Fibroblast of villous mesenchyme (primary cell): ENCODE measurements around the gene RNF141. TPM values are rescaled to one million over a fixed set of nuclear protein-coding genes. Genes with fewer than 3 reads are reported as not detected.

Experiments
- DNase-seq: peaks from one replicate; pipeline ENCODE4 v3.0.0-alpha.2; 2010; ENCODE audit warnings: low read depth
- H3K4me3 ChIP-seq: 2 replicates; pipeline ENCODE4 v1.5.1; 2011; ENCODE audit warnings: low read depth, mild to moderate bottlenecking, low read length
- total RNA-seq: library from RNA; depleted of rRNA; stranded (reverse); fragments of >200 nt; gene quantifications from 2 replicates; pipeline ENCODE4 v1.2.3, GENCODE V29; 2012
- TF ChIP-seq, protein P1 (sequence below): IDR thresholded peaks from 2 replicates; pipeline ENCODE4 v1.5.1; 2012; ENCODE audit warnings: low read depth, mild to moderate bottlenecking, low read length; ENCODE audit not compliant: insufficient read depth

Gene RNF141
- total RNA-seq, 1 donor: 31.1 TPM

- TF ChIP-seq, protein P1, sequence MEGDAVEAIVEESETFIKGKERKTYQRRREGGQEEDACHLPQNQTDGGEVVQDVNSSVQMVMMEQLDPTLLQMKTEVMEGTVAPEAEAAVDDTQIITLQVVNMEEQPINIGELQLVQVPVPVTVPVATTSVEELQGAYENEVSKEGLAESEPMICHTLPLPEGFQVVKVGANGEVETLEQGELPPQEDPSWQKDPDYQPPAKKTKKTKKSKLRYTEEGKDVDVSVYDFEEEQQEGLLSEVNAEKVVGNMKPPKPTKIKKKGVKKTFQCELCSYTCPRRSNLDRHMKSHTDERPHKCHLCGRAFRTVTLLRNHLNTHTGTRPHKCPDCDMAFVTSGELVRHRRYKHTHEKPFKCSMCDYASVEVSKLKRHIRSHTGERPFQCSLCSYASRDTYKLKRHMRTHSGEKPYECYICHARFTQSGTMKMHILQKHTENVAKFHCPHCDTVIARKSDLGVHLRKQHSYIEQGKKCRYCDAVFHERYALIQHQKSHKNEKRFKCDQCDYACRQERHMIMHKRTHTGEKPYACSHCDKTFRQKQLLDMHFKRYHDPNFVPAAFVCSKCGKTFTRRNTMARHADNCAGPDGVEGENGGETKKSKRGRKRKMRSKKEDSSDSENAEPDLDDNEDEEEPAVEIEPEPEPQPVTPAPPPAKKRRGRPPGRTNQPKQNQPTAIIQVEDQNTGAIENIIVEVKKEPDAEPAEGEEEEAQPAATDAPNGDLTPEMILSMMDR: no peak
- no peak overlapping the region for H3K4me3 ChIP-seq
- no peak for DNase-seq
Measured at GRCh38 chr11:10572533-10572932, 31.5 kb upstream of the RNF141 start.

DNA sequence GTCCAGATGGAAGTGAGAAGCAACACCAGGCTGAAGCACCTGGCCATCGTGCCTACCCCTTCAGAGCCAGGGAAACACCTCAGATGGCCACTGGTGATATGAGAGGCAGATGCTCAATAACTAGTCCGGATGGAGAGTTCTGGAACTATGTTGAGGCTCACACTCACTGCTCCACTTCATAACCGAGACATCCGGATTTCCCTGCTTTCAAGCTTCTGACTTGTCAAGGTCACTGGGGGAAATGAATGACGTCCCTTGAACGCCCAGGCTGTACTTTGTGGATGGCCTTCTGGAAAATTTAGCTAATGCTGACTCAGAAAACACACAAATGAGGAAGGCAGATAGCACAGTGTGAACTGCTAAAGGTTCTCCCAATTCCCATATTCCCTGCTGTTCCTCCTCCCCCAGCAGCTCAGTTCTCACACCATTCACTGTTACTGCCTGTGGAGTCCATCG lies 27.5 kb upstream of the RNF141 start, which contains the start of gene LYVE1:
Gene LYVE1, minus strand, starts transcription at position 180 of the 456 bp plus-strand sequence. Its CDS starts 133 bp downstream, at position 47.
- DNase-seq: no peak
- TF ChIP-seq, protein P1: no peak
- H3K4me3 ChIP-seq: no peak within 1 kb of the TSS

DNA sequence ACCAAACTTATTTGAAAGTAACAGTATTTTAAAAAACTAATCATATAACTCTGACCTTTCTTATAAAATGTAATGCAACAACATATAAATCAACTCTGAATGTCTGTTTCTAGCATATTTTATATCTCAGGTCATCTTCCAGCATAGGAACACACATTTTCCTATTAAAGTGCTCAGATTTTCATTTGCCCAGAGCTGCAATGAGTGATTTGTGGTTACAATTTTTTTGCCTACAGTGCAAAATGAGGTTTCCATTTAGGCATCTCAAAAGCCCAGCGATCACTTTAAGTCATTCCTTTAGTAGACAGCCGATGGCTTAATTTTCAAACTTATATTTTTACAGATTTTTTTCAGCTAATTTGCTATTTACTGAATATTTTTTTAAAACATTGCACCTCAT lies 26.5 kb upstream of the RNF141 start:
- no peak overlapping the region for H3K4me3 ChIP-seq
- DNase-seq: no peak
- TF ChIP-seq, protein P1: no peak

- DNase-seq: no peak
- no peak overlapping the region for H3K4me3 ChIP-seq
- TF ChIP-seq, protein P1: no peak
Measured at GRCh38 chr11:10566257-10566957, 25.4 kb upstream of the RNF141 start.

DNA sequence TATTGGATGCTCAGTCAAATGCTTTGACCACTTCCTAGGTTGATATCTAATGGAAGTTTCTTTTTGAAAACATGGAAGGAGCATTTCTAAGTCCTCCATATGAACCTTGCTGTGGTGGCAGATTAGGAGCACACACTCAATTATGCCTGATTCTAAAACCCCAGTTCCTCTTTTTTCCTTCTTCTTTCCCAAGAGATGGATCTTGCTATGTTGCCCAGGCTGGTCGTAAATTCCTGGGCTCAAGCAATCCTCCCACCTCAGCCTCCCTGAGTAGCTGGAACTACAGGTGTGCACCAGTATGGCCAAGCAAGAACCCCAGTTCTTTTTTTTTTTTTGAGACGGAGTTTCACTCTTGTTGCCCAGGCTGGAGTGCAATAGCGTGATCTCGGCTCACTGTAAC lies 24.5 kb upstream of the RNF141 start:
- TF ChIP-seq, protein P1: no peak
- no peak overlapping the region for H3K4me3 ChIP-seq
- no peak for DNase-seq

GRCh38 chr11:10564696-10565318 lies 23.8 kb upstream of the RNF141 start:
- peak; percentile 41 for DNase-seq
- H3K4me3 ChIP-seq: no peak overlapping the region
- TF ChIP-seq, protein P1: peak; percentile 52
